Jurkat, Clone E6-1 (cell line): ENCODE data around the gene ABLIM2.
A peak's percentile ranks its signal among the peaks of the same experiment; 100 is the strongest.

Source experiments
- DNase-seq: peaks from one replicate; pipeline ENCODE4 v3.0.0-alpha.2; 2011; ENCODE audit warnings: low read depth, low spot score
- H3K4me3 ChIP-seq: 2 replicates; pipeline ENCODE4 v1.5.1; 2011; ENCODE audit warnings: mild to moderate bottlenecking, low read length, control low read depth, moderate library complexity

Gene ABLIM2

GRCh38 chr4:8026453-8026852 lies 132.2 kb downstream of the ABLIM2 start:
- H3K4me3 ChIP-seq = no peak overlapping the region
- DNase-seq = no peak

- no peak for DNase-seq
- H3K4me3 ChIP-seq = no peak overlapping the region
Observed at GRCh38 chr4:8025668-8026067, 132.9 kb downstream of the ABLIM2 start.

DNA sequence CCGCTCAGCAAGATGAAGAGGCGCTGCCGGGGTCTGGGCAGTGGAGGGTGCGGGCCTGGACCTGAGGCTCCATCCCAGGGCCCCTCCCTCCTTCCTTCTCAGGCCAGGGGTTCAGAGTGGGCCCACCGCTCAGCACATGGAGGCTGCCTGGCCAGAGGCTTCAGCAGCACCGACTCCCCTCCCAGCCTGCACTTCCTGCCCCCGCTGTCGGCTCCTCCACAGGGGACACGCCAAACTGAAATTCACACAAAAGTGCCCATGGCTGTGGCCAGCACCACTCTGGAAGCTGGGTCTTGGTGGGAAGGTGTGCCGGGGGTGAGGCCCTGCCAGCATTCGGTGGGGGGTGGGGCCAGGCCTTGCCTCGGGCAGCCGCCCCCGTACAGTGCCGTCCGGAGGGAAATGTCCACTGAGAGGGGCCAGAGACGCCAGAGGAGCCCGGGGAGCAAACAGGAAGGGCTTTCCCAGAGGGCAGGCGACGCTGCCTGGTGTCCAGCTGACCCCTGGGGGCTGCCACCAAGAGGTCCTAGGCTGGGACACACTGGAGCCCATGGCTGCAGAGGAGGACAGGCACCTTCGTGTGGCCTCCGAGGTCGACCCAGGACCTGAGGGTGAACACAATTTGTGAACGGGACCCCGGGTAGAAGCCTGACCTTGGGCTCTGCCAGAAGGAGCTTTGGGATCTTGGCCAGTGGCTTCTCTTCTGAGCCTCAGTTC lies 134.4 kb downstream of the ABLIM2 start:
- DNase-seq = no peak
- no peak overlapping the region for H3K4me3 ChIP-seq

DNA sequence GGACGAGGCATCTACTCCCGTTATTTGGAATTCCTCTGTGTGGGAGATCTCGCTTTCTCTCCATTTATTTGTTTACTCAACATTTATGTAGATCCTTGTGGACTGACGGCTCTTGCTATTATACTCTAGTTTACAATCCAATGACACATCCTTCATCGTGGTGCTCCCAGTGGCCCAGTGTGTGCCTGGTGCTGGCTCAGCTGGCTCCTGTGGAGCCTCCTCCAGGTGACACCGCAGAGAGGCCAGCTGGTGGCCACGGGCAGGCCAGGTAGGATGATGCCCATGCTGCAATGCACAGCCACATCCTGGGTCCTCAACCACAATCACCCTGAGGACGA lies 134.9 kb downstream of the ABLIM2 start:
- DNase-seq = no peak
- H3K4me3 ChIP-seq = no peak overlapping the region

GRCh38 chr4:8022767-8023695 lies 135.6 kb downstream of the ABLIM2 start:
- no peak for DNase-seq
- no peak overlapping the region for H3K4me3 ChIP-seq

DNA sequence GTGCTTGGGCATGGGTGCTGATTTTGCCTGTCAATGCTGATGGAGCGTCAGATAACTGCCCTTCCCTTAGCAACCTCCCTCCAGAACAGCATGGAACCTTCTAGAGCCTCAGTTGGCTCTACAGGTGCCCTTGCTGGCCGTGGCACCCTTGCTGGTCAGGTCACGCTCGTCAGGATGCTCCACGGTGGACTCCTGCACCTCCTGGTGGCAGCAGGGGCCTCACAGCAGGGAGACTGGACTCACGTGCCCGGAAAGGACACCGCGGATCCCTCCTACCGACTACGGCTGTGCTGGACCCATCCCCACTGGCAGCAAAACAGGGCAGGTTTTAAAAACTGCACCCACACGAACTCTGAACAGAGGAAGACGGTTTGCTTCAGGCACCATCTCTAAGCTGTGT lies 136.8 kb downstream of the ABLIM2 start:
- DNase-seq = no peak
- no peak overlapping the region for H3K4me3 ChIP-seq

DNA sequence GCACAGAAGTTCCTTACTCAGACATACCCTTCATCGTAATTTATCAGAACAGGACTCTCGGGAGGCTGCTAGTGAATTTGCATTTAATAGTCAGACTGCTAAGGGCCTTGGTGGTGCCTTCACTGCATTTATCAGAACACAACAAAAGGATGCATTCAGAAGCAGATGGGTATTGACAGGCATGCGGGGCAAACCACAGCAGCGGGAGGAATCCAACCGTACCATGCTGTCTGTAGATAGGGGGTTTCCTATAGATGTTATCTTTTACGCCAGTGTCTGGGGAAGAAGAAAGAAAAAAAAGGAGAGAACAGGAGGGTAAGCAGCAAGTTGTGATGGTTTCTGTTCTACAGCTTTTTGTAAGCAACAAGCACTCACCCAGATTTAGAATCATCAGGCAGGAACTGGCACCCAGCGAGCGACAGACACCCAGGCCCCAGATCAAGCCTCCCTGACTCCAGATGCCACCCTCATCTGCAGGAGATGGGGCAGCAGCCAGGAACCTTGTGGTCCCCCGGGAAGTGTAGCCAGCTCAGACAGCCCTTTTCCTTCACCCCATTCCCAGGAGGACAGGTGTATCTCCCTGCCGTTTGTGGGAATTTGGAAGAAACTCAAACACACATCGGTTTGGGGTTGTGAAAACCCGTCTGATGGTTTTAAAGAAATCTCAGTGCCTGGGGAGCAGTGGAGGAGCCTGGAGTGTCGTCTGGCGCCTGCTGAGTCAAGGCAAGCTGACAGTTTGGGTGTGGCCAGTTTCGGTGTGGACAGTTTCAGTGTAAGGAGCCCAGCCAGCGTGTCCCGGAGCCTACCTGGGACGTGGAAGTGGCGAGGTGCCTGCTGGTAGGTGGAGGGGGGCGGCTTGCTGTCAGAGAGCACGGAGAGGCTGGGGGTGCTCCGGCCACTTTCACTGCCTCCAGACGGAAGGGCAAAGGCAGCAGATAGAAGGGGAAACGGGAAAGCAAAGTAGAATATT lies 138.9 kb downstream of the ABLIM2 start:
- DNase-seq = peak; percentile 80
- peak overlapping the region; percentile 5; the same call in 1 of the 2 replicates for H3K4me3 ChIP-seq

DNA sequence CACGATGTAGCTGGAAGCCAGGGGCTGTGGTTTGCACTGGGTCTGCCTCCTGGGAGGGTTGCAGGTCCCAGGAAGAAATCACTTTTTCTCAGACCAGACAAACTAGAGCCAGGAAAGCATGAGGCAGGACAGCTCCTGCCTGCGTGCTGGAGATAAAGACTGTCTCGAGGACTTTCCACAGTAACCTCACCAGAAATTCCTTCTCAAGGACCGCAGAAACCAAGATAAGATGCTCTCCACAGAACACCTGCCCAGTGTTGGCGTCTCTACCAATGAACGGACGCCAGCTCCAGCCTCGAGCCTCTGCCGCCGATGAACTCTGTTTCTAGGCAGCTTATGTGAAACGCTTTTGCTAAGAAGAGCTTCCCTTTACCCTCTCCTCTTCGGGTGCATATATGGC lies 142.1 kb downstream of the ABLIM2 start:
- no peak overlapping the region for H3K4me3 ChIP-seq
- DNase-seq = peak; percentile 66

GRCh38 chr4:8015512-8015911 lies 143.1 kb downstream of the ABLIM2 start:
- H3K4me3 ChIP-seq = no peak overlapping the region
- no peak for DNase-seq

GRCh38 chr4:8013976-8014726 lies 144.5 kb downstream of the ABLIM2 start:
- no peak for DNase-seq
- H3K4me3 ChIP-seq = no peak overlapping the region

- H3K4me3 ChIP-seq = no peak overlapping the region
- no peak for DNase-seq
Observed at GRCh38 chr4:8012517-8012916, 146.1 kb downstream of the ABLIM2 start.

DNA sequence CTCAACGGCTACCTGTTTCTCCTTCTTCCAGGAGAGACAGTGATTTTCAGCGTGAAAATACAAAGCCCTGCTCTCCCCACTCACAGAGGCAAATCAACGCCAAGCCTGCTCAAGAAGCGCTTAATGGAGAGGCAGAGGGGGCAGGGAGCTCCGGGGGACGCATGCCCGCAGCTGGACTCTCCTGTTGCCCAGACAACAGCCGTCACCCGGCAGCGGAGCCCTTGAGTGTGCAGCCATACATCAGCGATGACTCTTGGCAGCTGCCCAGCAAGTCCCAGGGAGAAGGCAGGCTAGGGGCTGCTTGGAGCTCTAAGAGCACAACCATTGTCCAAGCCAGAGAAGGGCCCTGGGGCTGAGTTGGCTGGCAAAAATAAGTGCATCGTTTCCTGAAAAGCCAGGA lies 148.0 kb downstream of the ABLIM2 start:
- H3K4me3 ChIP-seq = no peak overlapping the region
- no peak for DNase-seq

- H3K4me3 ChIP-seq = no peak overlapping the region
- no peak for DNase-seq
Observed at GRCh38 chr4:8009710-8010511, 148.7 kb downstream of the ABLIM2 start.

GRCh38 chr4:8009097-8009496 lies 149.5 kb downstream of the ABLIM2 start:
- no peak overlapping the region for H3K4me3 ChIP-seq
- DNase-seq = no peak

DNA sequence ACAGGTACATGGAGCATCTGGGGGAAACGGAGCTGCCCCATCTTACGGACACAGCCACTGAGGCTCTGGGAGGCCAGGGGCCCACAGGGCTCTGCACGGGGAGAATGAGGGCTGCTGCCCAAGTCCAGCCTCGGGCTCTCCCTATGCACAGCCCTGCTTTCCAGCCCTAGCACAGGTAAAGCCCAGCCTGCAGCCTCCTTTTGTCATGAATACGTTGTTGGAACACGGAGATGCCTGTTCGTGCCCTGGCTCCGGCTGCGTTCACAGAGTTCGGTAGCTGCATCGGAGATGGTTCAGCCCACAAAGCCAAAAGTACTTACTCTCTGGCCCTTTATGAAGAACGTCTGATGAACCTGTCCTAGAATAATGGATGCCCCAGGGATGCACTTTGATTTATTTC lies 150.2 kb downstream of the ABLIM2 start:
- no peak overlapping the region for H3K4me3 ChIP-seq
- DNase-seq = no peak

GRCh38 chr4:8007581-8007980 lies 151.0 kb downstream of the ABLIM2 start:
- DNase-seq = no peak
- H3K4me3 ChIP-seq = no peak overlapping the region

GRCh38 chr4:8006471-8006870 lies 152.1 kb downstream of the ABLIM2 start:
- H3K4me3 ChIP-seq = no peak overlapping the region
- no peak for DNase-seq

DNA sequence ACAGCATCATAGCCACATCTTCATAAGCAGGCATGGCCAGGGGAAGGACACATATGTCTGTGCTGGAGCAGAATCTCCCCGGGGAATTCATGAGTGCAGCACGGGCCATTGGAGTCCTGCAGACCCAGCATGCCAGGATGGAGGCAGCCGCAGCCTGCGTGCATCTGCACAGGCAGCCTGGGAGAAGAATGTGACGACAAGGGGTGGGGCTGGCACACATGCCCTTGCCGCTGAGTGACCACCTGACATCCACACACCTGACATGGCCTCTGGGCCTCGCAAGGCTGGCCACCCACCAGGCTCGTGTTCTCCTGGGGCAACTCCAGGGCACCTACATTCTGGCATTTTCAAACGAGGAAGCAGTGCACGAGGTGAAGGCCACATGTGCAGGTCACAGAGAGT lies 152.8 kb downstream of the ABLIM2 start:
- DNase-seq = no peak
- H3K4me3 ChIP-seq = no peak overlapping the region
